Psoas muscle (tissue), 8 donors: ENCODE measurements around the gene CAPN9. TPM values are rescaled to one million over a fixed set of nuclear protein-coding genes. Genes with fewer than 3 reads are reported as not detected.

Experiments used
- ATAC-seq, 4 donors: fragments of 200-7000 bp; cut with Tn5 transposase; one replicate each; pipeline ENCODE4 v1.9.1; 2020; ENCODE audit warnings: moderate library complexity in 3 of 4, mild to moderate bottlenecking in 2 of 4
- DNase-seq, 2 donors: peaks; one replicate each; pipeline ENCODE4 v3.0.0-alpha.2; 2020
- H3K27ac ChIP-seq: fragments of 200-600 bp; one replicate; pipeline ENCODE4 v1.8.0; 2022
- H3K27me3 ChIP-seq, 3 donors: fragments of 200-600 bp in 1 of 3; one replicate each; pipeline versions ENCODE4 v1.6.1 to v1.8.0; 2013 to 2022; ENCODE audit warnings: low read length in 2 of 3, mild to moderate bottlenecking in 2 of 3, moderate library complexity in 1 of 3; ENCODE audit not compliant: insufficient read depth in 3 of 3
- H3K36me3 ChIP-seq, 2 donors: fragments of 200-600 bp in 1 of 2; one replicate each; pipeline versions ENCODE4 v1.6.1 to v1.8.0; 2013 to 2022; ENCODE audit warnings: low read depth in 1 of 2, mild to moderate bottlenecking in 1 of 2, moderate library complexity in 1 of 2; ENCODE audit not compliant: insufficient read depth in 1 of 2
- H3K4me1 ChIP-seq: fragments of 200-600 bp; one replicate; pipeline ENCODE4 v1.8.0; 2022
- H3K4me3 ChIP-seq: fragments of 200-600 bp; one replicate; pipeline ENCODE4 v1.8.0; 2022; ENCODE audit warnings: mild to moderate bottlenecking
- H3K9me3 ChIP-seq: fragments of 200-600 bp; one replicate; pipeline ENCODE4 v1.8.0; 2022
- CTCF ChIP-seq: fragments of 200-600 bp; IDR thresholded peaks from one replicate; pipeline ENCODE4 v1.8.0; 2022; ENCODE audit warnings: antibody characterized with exemption
- WGBS, 3 donors: extraction: QIAGEN DNeasy Blood & Tissue Kit; methylation state at CpG; one replicate each; pipeline versions ENCODE4 v1.1.6 to v1.1.7; 2013; 5-methylcytosine and 5-hydroxymethylcytosine counted together
- intact Hi-C, 2 donors: fragments of 100-400 bp; cut with DNase I; formaldehyde crosslinking; loops; one replicate each; pipeline versions ENCODE4 v1.11.0 to v1.14.2; 2022
- polyA plus RNA-seq, 3 donors: library from polyadenylated mRNA; stranded (reverse); fragments of 200-250 nt; gene quantifications; one replicate each; pipeline ENCODE4 v1.2.3, GENCODE V29; 2013
- total RNA-seq, 4 donors: library from RNA; stranded (reverse); fragmentation: NEBNext Ultra II Directional in 2 of 4; extraction: Animal tissue kit (Norgen Biotek cat#: 25700) in 2 of 4; gene quantifications; one replicate each; pipeline versions ENCODE4 v1.2.1 to v1.2.4, GENCODE V29; 2021 to 2023
- donor health status: healthy with polysubstance abuse.
- donor health status: DM: no; HTN: no; CAD: no; lungs with moderate emphysema.
- donor health status: Bipolar disorder and iron deficiency.
- donor health status: healthy.
- donor health status: DM: yes; HTN: yes; CAD: no.
- donor health status: DM: no; HTN: no; CAD: no.
- donor health status: DM: no; HTN: no; CAD: no.
- donor health status: DM: yes; HTN: yes; CAD: no.

Gene CAPN9
- total and polyA plus RNA-seq, 7 donors = 0.03 TPM; not detected in 6

DNA sequence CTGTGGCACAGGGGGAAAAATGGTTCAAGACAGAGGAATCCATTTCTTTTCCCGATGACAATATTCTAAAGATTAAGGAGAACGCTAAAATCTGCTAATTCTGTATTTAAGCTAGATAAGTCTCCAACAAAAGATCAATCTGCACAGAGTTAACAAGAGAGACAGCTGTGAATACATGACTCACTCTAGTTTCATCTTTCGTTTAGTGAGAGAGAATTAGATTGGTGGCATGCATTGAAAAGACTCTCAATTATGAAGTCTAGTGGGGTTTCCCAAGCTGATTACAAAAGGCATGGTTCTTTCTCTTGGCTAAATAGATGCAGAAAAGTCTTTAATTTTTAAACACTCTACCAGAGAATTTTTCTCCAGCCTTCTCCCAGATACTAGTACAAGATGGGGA lies 34.4 kb downstream of the CAPN9 start:
- Histone ChIP-seq H3K36me3 (no peaks in the 10 kb centered on the region), H3K4me1 (no peaks in the 10 kb centered on the region), H3K27ac (no peak overlapping the region), H3K9me3 (no peaks in the 10 kb centered on the region), H3K27me3 (peaks cover 0 to 11% (median 2%) of the 10 kb centered on the region in 3 donors), H3K4me3 (no peak overlapping the region)
- no peak for DNase-seq
- ATAC-seq = no peak
- intact Hi-C loops = no loop called here
- no peak for TF ChIP-seq CTCF
- WGBS, 3 donors = 24 to 48% (median 30%) methylated on average over 3 of the region's 3 CpGs

DNA sequence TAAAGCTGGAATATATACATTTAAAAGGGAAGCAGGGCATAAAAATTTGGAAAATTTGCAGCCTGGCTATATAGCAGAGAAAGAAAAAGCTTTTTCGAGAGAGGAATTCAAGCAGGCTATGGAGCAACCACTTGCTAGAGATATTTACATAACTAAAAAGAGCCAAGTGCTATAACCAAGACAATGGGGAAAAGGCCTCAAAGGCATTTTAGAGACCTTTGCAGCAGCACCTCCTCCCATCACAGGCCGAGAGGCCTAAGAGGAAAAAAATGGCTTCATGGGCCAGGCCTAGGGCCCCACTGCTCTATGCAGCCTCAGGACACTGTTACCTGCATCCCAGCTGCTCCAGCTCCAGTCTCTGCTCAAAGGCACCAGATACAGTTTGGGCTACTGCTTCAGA lies 37.0 kb downstream of the CAPN9 start:
- H3K9me3 ChIP-seq = no peaks in the 10 kb centered on the region
- intact Hi-C loops = no loop called here
- ATAC-seq (no peak), DNase-seq (no peak)
- no peaks in the 10 kb centered on the region for H3K36me3 ChIP-seq
- no peak overlapping the region for H3K4me3 ChIP-seq
- WGBS, 3 donors = 81 to 90% (median 86%) methylated on average over 2 of the region's 2 CpGs
- H3K27me3 ChIP-seq = peaks cover 0 to 2% (median 0%) of the 10 kb centered on the region in 3 donors
- TF ChIP-seq CTCF = no peak
- no peaks in the 10 kb centered on the region for H3K4me1 ChIP-seq
- no peak overlapping the region for H3K27ac ChIP-seq

- no peak for DNase-seq
- no peaks in the 10 kb centered on the region for H3K27me3 ChIP-seq
- no peak overlapping the region for H3K4me3 ChIP-seq
- no peaks in the 10 kb centered on the region for H3K9me3 ChIP-seq
- no peak overlapping the region for H3K27ac ChIP-seq
- ATAC-seq = no peak
- H3K4me1 ChIP-seq = no peaks in the 10 kb centered on the region
- 71 to 87% (median 83%) methylated on average over 2 of the region's 2 CpGs for WGBS, 3 donors
- intact Hi-C loops = no loop called here
- TF ChIP-seq CTCF = no peak
- no peaks in the 10 kb centered on the region for H3K36me3 ChIP-seq
These were observed 38.6 kb downstream of the CAPN9 start for GRCh38 chr1:230785636-230786384.

DNA sequence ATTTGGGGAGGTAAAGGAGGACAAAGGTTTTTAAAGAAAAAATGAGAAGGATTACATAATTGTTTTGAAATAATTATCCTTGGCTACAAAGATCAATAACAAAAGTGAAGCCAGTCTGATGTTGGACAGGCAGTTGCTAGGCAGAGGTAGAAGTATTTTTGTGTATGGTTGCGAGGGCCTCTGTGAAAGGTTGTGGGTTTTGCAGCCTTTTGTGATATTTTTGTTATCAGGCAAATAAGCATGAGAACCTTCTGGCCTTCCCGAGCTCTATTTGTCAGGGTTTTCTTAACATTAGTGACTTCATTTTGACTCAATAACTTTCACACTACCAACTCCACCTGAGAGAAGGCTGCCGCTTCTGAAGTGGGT lies 39.2 kb downstream of the CAPN9 start:
- Histone ChIP-seq H3K27me3 (no peaks in the 10 kb centered on the region), H3K9me3 (no peaks in the 10 kb centered on the region), H3K27ac (no peak overlapping the region), H3K4me3 (no peak overlapping the region), H3K36me3 (no peaks in the 10 kb centered on the region), H3K4me1 (no peaks in the 10 kb centered on the region)
- intact Hi-C loops = no loop called here
- 90 to 95% (median 93%) methylated on average over 3 of the region's 3 CpGs for WGBS, 3 donors
- DNase-seq (no peak), ATAC-seq (no peak)
- TF ChIP-seq CTCF = no peak

- intact Hi-C loops = no loop called here
- no peaks in the 10 kb centered on the region for H3K4me1 ChIP-seq
- TF ChIP-seq CTCF = no peak
- no peaks in the 10 kb centered on the region for H3K9me3 ChIP-seq
- no peaks in the 10 kb centered on the region for H3K36me3 ChIP-seq
- H3K27ac ChIP-seq = no peak overlapping the region
- DNase-seq (no peak), ATAC-seq (no peak)
- no peak overlapping the region for H3K4me3 ChIP-seq
- no peaks in the 10 kb centered on the region for H3K27me3 ChIP-seq
- WGBS, 3 donors = 87 to 91% (median 87%) methylated on average over 7 of the region's 7 CpGs
These were observed 40.3 kb downstream of the CAPN9 start for GRCh38 chr1:230787471-230787870.
